Endothelial cell of umbilical vein (primary cell): ENCODE measurements around the gene TLR5. TPM values are rescaled to one million over a fixed set of nuclear protein-coding genes. Genes with fewer than 3 reads are reported as not detected.

ENCODE experiments used
- BruUV-seq: library from RNA; stranded (reverse); fragments of 400-500 nt; replicated peaks from 2 replicates; lab custom pipeline; 2021; lab: Mats Ljungman, UMichigan
- CTCF ChIA-PET: fragments of 300-600, 350-600 bp; sonication (Branson Sonifier 250); formaldehyde crosslinking; loops from one replicate; lab custom pipeline; 2021; ENCODE audit warnings: antibody characterized with exemption, inconsistent platforms; lab: Charles Lee
- POLR2A ChIA-PET: fragments of 300-600, 350-600 bp; sonication (Branson Sonifier 250); formaldehyde crosslinking; loops from one replicate; lab custom pipeline; 2021; ENCODE audit warnings: antibody characterized with exemption, inconsistent platforms; lab: Charles Lee
- DNase-seq: peaks from one replicate; pipeline ENCODE4 v3.0.0-alpha.2; 2011; ENCODE audit warnings: low read depth, low spot score
- FAIRE-seq: peaks from 2 replicates; lab custom pipeline; 2011; peaks lifted over from hg19 to GRCh38; lab: Jason Lieb, UNC
- H2AFZ ChIP-seq: 2 replicates; pipeline ENCODE4 v1.6.0; 2012; ENCODE audit warnings: low read depth, low read length, control low read depth, inconsistent platforms
- H3K27ac ChIP-seq: 2 replicates; pipeline ENCODE4 v1.5.1; 2011; ENCODE audit warnings: low read depth, mild to moderate bottlenecking, control low read depth, low read length, moderate library complexity; ENCODE audit not compliant: insufficient read depth
- H3K27me3 ChIP-seq, 2 experiments: 2 replicates each; pipeline versions ENCODE4 v1.6.0 to v1.6.1; 2011; ENCODE audit warnings: low read length in 2 of 2, mixed read lengths in 1 of 2; ENCODE audit not compliant: control insufficient read depth in 2 of 2, insufficient read depth in 2 of 2
- H3K36me3 ChIP-seq, 2 experiments: 2 replicates in 1 of 2; 3 replicates in 1 of 2; pipeline ENCODE4 v1.5.1; 2011; ENCODE audit warnings: low read length in 2 of 2, mild to moderate bottlenecking in 1 of 2, moderate library complexity in 1 of 2; ENCODE audit not compliant: control insufficient read depth in 2 of 2, insufficient read depth in 2 of 2; ENCODE audit errors: extremely low read depth in 1 of 2
- H3K4me1 ChIP-seq: 3 replicates; pipeline ENCODE4 v1.5.1; 2011; ENCODE audit warnings: mild to moderate bottlenecking, low read length; ENCODE audit not compliant: control insufficient read depth, insufficient read depth; ENCODE audit errors: extremely low read depth
- H3K4me2 ChIP-seq: 2 replicates; pipeline ENCODE4 v1.6.1; 2011; ENCODE audit warnings: low read length, control low read depth, mixed read lengths; ENCODE audit not compliant: insufficient read depth
- H3K4me3 ChIP-seq, 3 experiments: fragments of 200-600 bp in 1 of 3; sonication (generic), shearing (Covaris generic) in 1 of 3; replicated peaks in 1 of 3; 2 replicates each; pipeline ENCODE4 v1.5.1; 2011 to 2016; ENCODE audit warnings: control low read depth in 3 of 3, low read length in 3 of 3, mild to moderate bottlenecking in 2 of 3, inconsistent platforms in 1 of 3, low read depth in 1 of 3, moderate library complexity in 1 of 3; ENCODE audit not compliant: insufficient read depth in 1 of 3
- H3K79me2 ChIP-seq: 2 replicates; pipeline ENCODE4 v1.6.0; 2012; ENCODE audit warnings: low read length, inconsistent platforms; ENCODE audit not compliant: control insufficient read depth, insufficient read depth
- H3K9ac ChIP-seq: replicated peaks from 2 replicates; pipeline ENCODE3; 2011; ENCODE audit warnings: low read length, control low read depth; ENCODE audit not compliant: insufficient read depth; ENCODE audit errors: extremely low read depth
- H3K9me1 ChIP-seq: replicated peaks from 3 replicates; pipeline ENCODE4 v1.6.0; 2011; ENCODE audit warnings: mild to moderate bottlenecking, low read length; ENCODE audit not compliant: control insufficient read depth, insufficient read depth; ENCODE audit errors: extremely low read depth
- H3K9me3 ChIP-seq: replicated peaks from 2 replicates; pipeline ENCODE4 v1.5.1; 2012; ENCODE audit warnings: low read length, inconsistent platforms; ENCODE audit not compliant: control insufficient read depth, insufficient read depth
- H4K20me1 ChIP-seq: replicated peaks from 2 replicates; pipeline ENCODE3; 2011; ENCODE audit warnings: mild to moderate bottlenecking, low read length; ENCODE audit not compliant: control insufficient read depth, insufficient read depth; ENCODE audit errors: extremely low read depth
- CTCF ChIP-seq, 2 donors: IDR thresholded peaks; 1 replicate in 1 of 2; 2 replicates in 1 of 2; pipeline ENCODE4 v1.5.1; 2011; ENCODE audit warnings: low read length in 2 of 2, mild to moderate bottlenecking in 2 of 2, moderate library complexity in 2 of 2, control low read depth in 1 of 2, inconsistent platforms in 1 of 2, low read depth in 1 of 2; ENCODE audit not compliant: insufficient read depth in 1 of 2; ENCODE audit errors: extremely low read depth in 1 of 2
- EZH2 ChIP-seq: IDR thresholded peaks from 2 replicates; pipeline ENCODE4 v1.6.1; 2012; ENCODE audit warnings: borderline replicate concordance, low read depth, mild to moderate bottlenecking, moderate library complexity, low read length, inconsistent platforms; ENCODE audit not compliant: severe bottlenecking
- FOS ChIP-seq: IDR thresholded peaks from 2 replicates; pipeline ENCODE4 v1.6.1; 2011; ENCODE audit warnings: mild to moderate bottlenecking, low read length, moderate library complexity, borderline replicate concordance; ENCODE audit not compliant: insufficient read depth
- GATA2 ChIP-seq: IDR thresholded peaks from 2 replicates; pipeline ENCODE4 v1.7.0; 2011; ENCODE audit warnings: low read depth, mild to moderate bottlenecking, moderate library complexity, mixed read lengths, low read length; ENCODE audit not compliant: insufficient read length, insufficient read depth
- JUN ChIP-seq: IDR thresholded peaks from 2 replicates; pipeline ENCODE4 v1.6.1; 2011; ENCODE audit warnings: borderline replicate concordance, low read depth; ENCODE audit not compliant: insufficient read length, insufficient read depth
- MAX ChIP-seq: IDR thresholded peaks from 2 replicates; pipeline ENCODE4 v1.6.1; 2011; ENCODE audit not compliant: insufficient read depth, insufficient read length
- MYC ChIP-seq: IDR thresholded peaks from one replicate; pipeline ENCODE4 v1.6.1; 2011; ENCODE audit warnings: mild to moderate bottlenecking, low read depth, low read length
- POLR2A ChIP-seq: IDR thresholded peaks from 2 replicates; pipeline ENCODE4 v1.6.1; 2012; ENCODE audit warnings: low read depth, mild to moderate bottlenecking, control low read depth, low read length
- POLR2AphosphoS5 ChIP-seq: IDR thresholded peaks from 2 replicates; pipeline ENCODE4 v1.6.1; 2012; ENCODE audit warnings: low read depth, mild to moderate bottlenecking, control low read depth, low read length, moderate library complexity; ENCODE audit not compliant: insufficient read depth
- dilution Hi-C: fragments of 300-500 bp; cut with MboI; formaldehyde crosslinking; loops from one replicate; pipeline ENCODE4 v1.15.0; 2019; ENCODE audit warnings: low sequenced_read_pairs; ENCODE audit not compliant: extremely low pct_ligation_motif_present
- intact Hi-C: fragments of 100-400 bp; cut with micrococcal nuclease; formaldehyde crosslinking; loops from one replicate; pipeline ENCODE4 v1.10.0; 2022
- polyA plus RNA-seq, 4 experiments: library from polyadenylated mRNA; depleted of rRNA in 3 of 4; stranded (reverse) in 3 of 4; unstranded in 1 of 4; fragments of >200 nt; gene quantifications; 2 replicates each; pipeline versions ENCODE4 v1.2.1 to v1.2.3, GENCODE V29; 2011 to 2012; ENCODE audit warnings: missing spikeins in 1 of 4
- total RNA-seq: library from RNA; stranded (reverse); gene quantifications from 2 replicates; pipeline ENCODE4 v1.2.3, GENCODE V29; 2021

TLR5 gene
- total and polyA plus RNA-seq, 2 donors (not counting 3 experiments of a cell fraction or from before 2014, with no cell fraction given) = 0.15 to 0.25 TPM

GRCh38 chr1:223135176-223135942, 7.7 kb downstream of the TLR5 start:
- CTCF ChIA-PET = interaction anchor here (0.9 to 1.6 kb wide), 4 partner anchors 11 to 347 kb away, joined by 3 to 7 read pairs (median 3); no protein-coding TSS in a partner anchor

More at GRCh38 chr1:223135176-223135942, 7.7 kb downstream of the TLR5 start:
- TF ChIP-seq MYC = no peak
- TF ChIP-seq GATA2 = no peak
- TF ChIP-seq POLR2A = no peak
- TF ChIP-seq CTCF (IDR thresholded peaks at IDR 0.05; ENCODE audit: extremely low read depth in 1 of 2, insufficient read depth in 1 of 2, low read depth in 1 of 2, low read length in 2 of 2) = no peak
- TF ChIP-seq JUN = no peak
- TF ChIP-seq FOS = no peak
- TF ChIP-seq MAX = no peak
- TF ChIP-seq POLR2AphosphoS5 = no peak
- TF ChIP-seq EZH2 = no peak
- intact Hi-C loops = loop anchor here (10.0 kb wide), 1 partner anchor 229 kb away; the partner anchor contains the start of gene SUSD4
- no peak overlapping the region for H3K27ac ChIP-seq
- H3K9me1 ChIP-seq = no peaks in the 10 kb centered on the region
- no peaks in the 10 kb centered on the region for H3K79me2 ChIP-seq
- H3K9me3 ChIP-seq = no peaks in the 10 kb centered on the region
- peaks cover 26 to 28% of the 10 kb centered on the region in 2 experiments for H3K27me3 ChIP-seq
- dilution Hi-C loops = no loop called here
- no peaks in the 10 kb centered on the region for H4K20me1 ChIP-seq
- no TSS peak for BruUV-seq
- POLR2A ChIA-PET = no interaction called here
- H3K4me3 ChIP-seq = no peak overlapping the region
- H3K9ac ChIP-seq = no peak overlapping the region
- FAIRE-seq = no peak
- no peak overlapping the region for H3K4me2 ChIP-seq
- H2AFZ ChIP-seq = no peak overlapping the region
- no peaks in the 10 kb centered on the region for H3K36me3 ChIP-seq
- DNase-seq = no peak
- peaks cover 8% of the 10 kb centered on the region for H3K4me1 ChIP-seq
